NT2/D1 (cell line): Measurements from ENCODE around the gene HS2ST1.

ENCODE experiments used
- YY1 ChIP-seq: IDR thresholded peaks from 2 replicates; pipeline ENCODE4 v1.6.1; 2011; ENCODE audit not compliant: insufficient read length, insufficient read depth
- ZNF274 ChIP-seq: IDR thresholded peaks from 2 replicates; pipeline ENCODE4 v1.6.1; 2011; ENCODE audit warnings: mild to moderate bottlenecking, low read depth, low read length

- TF ChIP-seq YY1 (no peak), ZNF274 (no peak)
These were observed 57.3 kb downstream of the HS2ST1 start for GRCh38 chr1:86971778-86972177.
